OCI-LY1 (cell line): ENCODE results near the gene LEFTY1.

ENCODE experiments used
- EZH2 ChIP-seq: fragments of 200-600 bp; sonication (generic), shearing (Covaris generic); IDR thresholded peaks from 2 replicates; pipeline ENCODE4 v1.8.0; 2017; ENCODE audit warnings: borderline replicate concordance, mixed run types, mild to moderate bottlenecking, antibody characterized with exemption, low read length, moderate library complexity, mixed read lengths
- TF ChIP-seq, protein P1 (sequence below): fragments of 200-600 bp; sonication (generic), shearing (Covaris generic); IDR thresholded peaks from 2 replicates; pipeline ENCODE4 v1.5.1; 2017; ENCODE audit warnings: mild to moderate bottlenecking, antibody characterized with exemption, low read length, moderate library complexity, mixed read lengths

DNA sequence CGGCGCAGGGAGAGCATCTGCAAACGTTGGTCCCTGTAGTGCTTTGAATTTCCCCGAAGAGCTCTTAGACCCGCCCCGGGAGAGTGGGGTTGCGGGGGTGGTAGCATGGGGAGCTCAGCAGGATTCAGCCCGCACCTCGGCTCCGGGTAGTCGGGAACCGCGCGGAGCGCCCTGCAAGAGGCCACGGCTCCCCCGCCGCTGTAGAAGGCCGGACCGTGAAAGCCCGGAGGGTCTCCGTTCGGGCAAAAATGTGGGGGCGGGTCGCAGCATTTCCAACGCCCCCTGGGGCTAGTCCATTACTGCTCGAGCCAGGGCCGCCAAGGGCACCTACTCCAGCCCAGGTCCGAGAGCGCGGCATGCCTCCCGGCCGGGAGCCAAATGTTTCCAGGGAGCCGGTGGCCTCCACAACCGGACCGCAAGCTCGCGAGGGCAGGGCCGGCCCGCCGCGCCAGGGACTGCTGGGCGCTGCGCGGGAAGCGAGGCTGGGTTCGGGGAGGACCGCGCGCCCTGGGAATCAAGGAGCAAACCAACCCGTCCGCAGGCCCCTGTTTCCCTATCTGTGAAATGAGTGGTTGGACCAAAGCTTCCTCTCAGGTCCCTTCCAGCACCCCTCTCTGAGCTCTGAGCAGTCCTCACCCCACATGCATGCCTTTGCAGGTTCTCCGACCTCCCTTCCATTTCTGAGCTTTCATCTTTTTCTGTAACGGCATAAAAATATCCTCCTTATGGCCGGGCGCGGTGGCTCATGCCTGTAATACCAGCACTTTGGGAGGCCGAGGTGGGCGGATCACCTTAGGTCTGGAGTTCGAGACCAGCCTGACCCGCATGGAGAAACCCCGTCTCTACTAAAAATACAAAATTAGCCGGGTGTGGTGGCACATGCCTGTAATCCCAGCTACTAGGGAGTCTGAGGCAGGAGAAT is 6.0 kb downstream of the LEFTY1 start:
- TF ChIP-seq, protein P1, sequence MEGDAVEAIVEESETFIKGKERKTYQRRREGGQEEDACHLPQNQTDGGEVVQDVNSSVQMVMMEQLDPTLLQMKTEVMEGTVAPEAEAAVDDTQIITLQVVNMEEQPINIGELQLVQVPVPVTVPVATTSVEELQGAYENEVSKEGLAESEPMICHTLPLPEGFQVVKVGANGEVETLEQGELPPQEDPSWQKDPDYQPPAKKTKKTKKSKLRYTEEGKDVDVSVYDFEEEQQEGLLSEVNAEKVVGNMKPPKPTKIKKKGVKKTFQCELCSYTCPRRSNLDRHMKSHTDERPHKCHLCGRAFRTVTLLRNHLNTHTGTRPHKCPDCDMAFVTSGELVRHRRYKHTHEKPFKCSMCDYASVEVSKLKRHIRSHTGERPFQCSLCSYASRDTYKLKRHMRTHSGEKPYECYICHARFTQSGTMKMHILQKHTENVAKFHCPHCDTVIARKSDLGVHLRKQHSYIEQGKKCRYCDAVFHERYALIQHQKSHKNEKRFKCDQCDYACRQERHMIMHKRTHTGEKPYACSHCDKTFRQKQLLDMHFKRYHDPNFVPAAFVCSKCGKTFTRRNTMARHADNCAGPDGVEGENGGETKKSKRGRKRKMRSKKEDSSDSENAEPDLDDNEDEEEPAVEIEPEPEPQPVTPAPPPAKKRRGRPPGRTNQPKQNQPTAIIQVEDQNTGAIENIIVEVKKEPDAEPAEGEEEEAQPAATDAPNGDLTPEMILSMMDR, result 0 out of 2 replicates have a peak, but pooled peaks have one; percentile 2
- no peak for TF ChIP-seq EZH2
